HepG2 (cell line): ENCODE measurements around the gene ZC3H18. TPM values are rescaled to one million over a fixed set of nuclear protein-coding genes. Genes with fewer than 3 reads are reported as not detected.

Experiments used
- ARHGAP35 ChIP-seq: sonication (generic); formaldehyde crosslinking; IDR thresholded peaks from 2 replicates; pipeline ENCODE4 v1.9.0; 2022; ENCODE audit warnings: mild to moderate bottlenecking, inconsistent platforms, moderate library complexity, missing genetic modification reagents, borderline replicate concordance
- CBX5 ChIP-seq: sonication (generic); formaldehyde crosslinking; IDR thresholded peaks from 2 replicates; pipeline ENCODE4 v1.4.0; 2020; ENCODE audit warnings: missing genetic modification reagents, borderline replicate concordance
- CENPX ChIP-seq: sonication (generic); formaldehyde crosslinking; IDR thresholded peaks from 2 replicates; pipeline ENCODE4 v1.9.0; 2021; ENCODE audit warnings: mild to moderate bottlenecking, missing genetic modification reagents, moderate library complexity
- PHF8 ChIP-seq: sonication (generic); formaldehyde crosslinking; IDR thresholded peaks from 2 replicates; pipeline ENCODE4 v1.5.0; 2020; ENCODE audit warnings: missing genetic modification reagents
- RFX1 ChIP-seq: fragments of 450-650 bp; IDR thresholded peaks from 2 replicates; pipeline ENCODE4 v1.6.1; 2017
- ZFP37 ChIP-seq: sonication (generic); formaldehyde crosslinking; IDR thresholded peaks from 2 replicates; pipeline ENCODE4 v1.4.0; 2020; ENCODE audit warnings: missing genetic modification reagents, borderline replicate concordance
- ZNF251 ChIP-seq: sonication (generic); formaldehyde crosslinking; IDR thresholded peaks from 2 replicates; pipeline ENCODE4 v1.9.0; 2021; ENCODE audit warnings: mild to moderate bottlenecking, missing genetic modification reagents
- ZNF253 ChIP-seq: sonication (generic); formaldehyde crosslinking; IDR thresholded peaks from 2 replicates; pipeline ENCODE4 v1.8.0; 2022; ENCODE audit warnings: mild to moderate bottlenecking, missing genetic modification reagents, borderline replicate concordance
- ZNF530 ChIP-seq: sonication (generic); formaldehyde crosslinking; IDR thresholded peaks from 2 replicates; pipeline ENCODE4 v1.5.0; 2020; ENCODE audit warnings: low read depth, mild to moderate bottlenecking, missing genetic modification reagents
- ZNF567 ChIP-seq: sonication (generic); formaldehyde crosslinking; IDR thresholded peaks from 2 replicates; pipeline ENCODE4 v1.8.1; 2023; ENCODE audit warnings: mild to moderate bottlenecking, missing genetic modification reagents, borderline replicate concordance
- ZNF780A ChIP-seq: sonication (generic); formaldehyde crosslinking; IDR thresholded peaks from 2 replicates; pipeline ENCODE4 v1.8.0; 2022; ENCODE audit warnings: mild to moderate bottlenecking, missing genetic modification reagents, moderate library complexity
- ZNF781 ChIP-seq: sonication (generic); formaldehyde crosslinking; IDR thresholded peaks from 2 replicates; pipeline ENCODE4 v1.5.1; 2020; ENCODE audit warnings: borderline replicate concordance, mild to moderate bottlenecking, missing genetic modification reagents; ENCODE audit errors: not compliant biosample characterization
- polyA plus RNA-seq, 8 experiments: library from polyadenylated mRNA; depleted of rRNA in 3 of 8; stranded (reverse) in 7 of 8; unstranded in 1 of 8; fragments of >200 nt; fragmentation: Illumina TruSeq in 4 of 8; extraction: Trizol in 4 of 8; gene quantifications; 2 replicates each; pipeline versions ENCODE4 v1.2.1 to v1.2.3, GENCODE V29; 2011 to 2016; ENCODE audit warnings: low read depth in 4 of 8, missing spikeins in 1 of 8, mixed read lengths in 1 of 8; ENCODE audit not compliant: insufficient read depth in 1 of 8
- total RNA-seq, 5 experiments: library from RNA; depleted of rRNA; stranded (reverse); fragments of >200 nt; fragmentation: Illumina TruSeq; extraction: Trizol; gene quantifications; 2 replicates each; pipeline ENCODE4 v1.2.3, GENCODE V29; 2016; ENCODE audit warnings: low read depth in 1 of 5
- TF ChIP-seq, protein P1 (sequence below): sonication (generic); formaldehyde crosslinking; IDR thresholded peaks from 2 replicates; pipeline ENCODE4 v1.5.1; 2020; ENCODE audit warnings: mild to moderate bottlenecking, missing genetic modification reagents, borderline replicate concordance
- TF ChIP-seq, protein P2 (sequence below): sonication (generic); formaldehyde crosslinking; IDR thresholded peaks from 2 replicates; pipeline ENCODE4 v1.5.1; 2020; ENCODE audit warnings: missing genetic modification reagents, mild to moderate bottlenecking, borderline replicate concordance
- TF ChIP-seq, protein P3 (sequence below): sonication (generic); formaldehyde crosslinking; IDR thresholded peaks from 2 replicates; pipeline ENCODE4 v1.4.0; 2020; ENCODE audit warnings: missing genetic modification reagents
- TF ChIP-seq, protein P4 (sequence below): sonication (generic); formaldehyde crosslinking; IDR thresholded peaks from 2 replicates; pipeline ENCODE4 v1.5.1; 2020; ENCODE audit warnings: missing genetic modification reagents, mild to moderate bottlenecking, borderline replicate concordance

Gene ZC3H18
- total and polyA plus RNA-seq, 2 of the 13 experiments (the other 11 are each of a cell fraction or from before 2014, with no cell fraction given): 11.2 to 27.4 TPM

DNA sequence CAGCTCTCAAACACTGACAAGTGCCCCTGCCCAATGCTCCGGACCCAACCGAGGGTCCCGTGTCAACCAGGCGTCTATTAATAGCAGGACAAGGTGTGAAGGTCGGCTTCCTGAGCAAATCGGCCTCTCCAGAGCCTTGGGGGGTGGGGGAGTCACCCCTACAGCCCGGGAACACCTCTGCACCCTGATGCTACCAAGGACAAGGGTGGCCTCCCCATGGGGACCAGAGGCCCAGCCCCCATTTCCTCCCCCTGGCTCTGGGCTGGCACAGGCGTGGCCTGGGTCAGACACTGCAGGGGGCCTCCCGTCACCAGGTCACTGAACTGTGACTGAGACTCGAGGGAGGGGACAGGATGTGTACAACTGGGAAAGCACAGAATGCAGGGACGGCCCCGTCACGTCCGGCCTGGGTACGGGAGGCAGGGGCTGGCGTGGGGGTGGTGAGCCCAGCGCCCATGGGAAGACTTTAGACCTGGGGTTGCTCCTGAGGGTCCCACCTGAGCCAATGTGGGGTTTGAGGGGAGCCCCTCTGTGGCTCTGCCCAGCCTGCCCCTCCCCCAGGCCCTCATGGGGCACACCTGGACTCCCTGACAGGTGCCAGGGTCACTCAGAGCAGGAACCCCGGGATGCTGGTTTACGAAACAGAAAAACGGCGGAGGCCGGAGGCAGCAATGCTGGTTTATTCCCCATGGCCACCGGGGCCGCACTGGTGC is 81.2 kb downstream of the ZC3H18 start (continued):
- TF ChIP-seq, protein P1, sequence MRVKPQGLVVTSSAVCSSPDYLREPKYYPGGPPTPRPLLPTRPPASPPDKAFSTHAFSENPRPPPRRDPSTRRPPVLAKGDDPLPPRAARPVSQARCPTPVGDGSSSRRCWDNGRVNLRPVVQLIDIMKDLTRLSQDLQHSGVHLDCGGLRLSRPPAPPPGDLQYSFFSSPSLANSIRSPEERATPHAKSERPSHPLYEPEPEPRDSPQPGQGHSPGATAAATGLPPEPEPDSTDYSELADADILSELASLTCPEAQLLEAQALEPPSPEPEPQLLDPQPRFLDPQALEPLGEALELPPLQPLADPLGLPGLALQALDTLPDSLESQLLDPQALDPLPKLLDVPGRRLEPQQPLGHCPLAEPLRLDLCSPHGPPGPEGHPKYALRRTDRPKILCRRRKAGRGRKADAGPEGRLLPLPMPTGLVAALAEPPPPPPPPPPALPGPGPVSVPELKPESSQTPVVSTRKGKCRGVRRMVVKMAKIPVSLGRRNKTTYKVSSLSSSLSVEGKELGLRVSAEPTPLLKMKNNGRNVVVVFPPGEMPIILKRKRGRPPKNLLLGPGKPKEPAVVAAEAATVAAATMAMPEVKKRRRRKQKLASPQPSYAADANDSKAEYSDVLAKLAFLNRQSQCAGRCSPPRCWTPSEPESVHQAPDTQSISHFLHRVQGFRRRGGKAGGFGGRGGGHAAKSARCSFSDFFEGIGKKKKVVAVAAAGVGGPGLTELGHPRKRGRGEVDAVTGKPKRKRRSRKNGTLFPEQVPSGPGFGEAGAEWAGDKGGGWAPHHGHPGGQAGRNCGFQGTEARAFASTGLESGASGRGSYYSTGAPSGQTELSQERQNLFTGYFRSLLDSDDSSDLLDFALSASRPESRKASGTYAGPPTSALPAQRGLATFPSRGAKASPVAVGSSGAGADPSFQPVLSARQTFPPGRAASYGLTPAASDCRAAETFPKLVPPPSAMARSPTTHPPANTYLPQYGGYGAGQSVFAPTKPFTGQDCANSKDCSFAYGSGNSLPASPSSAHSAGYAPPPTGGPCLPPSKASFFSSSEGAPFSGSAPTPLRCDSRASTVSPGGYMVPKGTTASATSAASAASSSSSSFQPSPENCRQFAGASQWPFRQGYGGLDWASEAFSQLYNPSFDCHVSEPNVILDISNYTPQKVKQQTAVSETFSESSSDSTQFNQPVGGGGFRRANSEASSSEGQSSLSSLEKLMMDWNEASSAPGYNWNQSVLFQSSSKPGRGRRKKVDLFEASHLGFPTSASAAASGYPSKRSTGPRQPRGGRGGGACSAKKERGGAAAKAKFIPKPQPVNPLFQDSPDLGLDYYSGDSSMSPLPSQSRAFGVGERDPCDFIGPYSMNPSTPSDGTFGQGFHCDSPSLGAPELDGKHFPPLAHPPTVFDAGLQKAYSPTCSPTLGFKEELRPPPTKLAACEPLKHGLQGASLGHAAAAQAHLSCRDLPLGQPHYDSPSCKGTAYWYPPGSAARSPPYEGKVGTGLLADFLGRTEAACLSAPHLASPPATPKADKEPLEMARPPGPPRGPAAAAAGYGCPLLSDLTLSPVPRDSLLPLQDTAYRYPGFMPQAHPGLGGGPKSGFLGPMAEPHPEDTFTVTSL: peak; percentile 65; the same call in 1 of the 2 replicates
- TF ChIP-seq, protein P2, sequence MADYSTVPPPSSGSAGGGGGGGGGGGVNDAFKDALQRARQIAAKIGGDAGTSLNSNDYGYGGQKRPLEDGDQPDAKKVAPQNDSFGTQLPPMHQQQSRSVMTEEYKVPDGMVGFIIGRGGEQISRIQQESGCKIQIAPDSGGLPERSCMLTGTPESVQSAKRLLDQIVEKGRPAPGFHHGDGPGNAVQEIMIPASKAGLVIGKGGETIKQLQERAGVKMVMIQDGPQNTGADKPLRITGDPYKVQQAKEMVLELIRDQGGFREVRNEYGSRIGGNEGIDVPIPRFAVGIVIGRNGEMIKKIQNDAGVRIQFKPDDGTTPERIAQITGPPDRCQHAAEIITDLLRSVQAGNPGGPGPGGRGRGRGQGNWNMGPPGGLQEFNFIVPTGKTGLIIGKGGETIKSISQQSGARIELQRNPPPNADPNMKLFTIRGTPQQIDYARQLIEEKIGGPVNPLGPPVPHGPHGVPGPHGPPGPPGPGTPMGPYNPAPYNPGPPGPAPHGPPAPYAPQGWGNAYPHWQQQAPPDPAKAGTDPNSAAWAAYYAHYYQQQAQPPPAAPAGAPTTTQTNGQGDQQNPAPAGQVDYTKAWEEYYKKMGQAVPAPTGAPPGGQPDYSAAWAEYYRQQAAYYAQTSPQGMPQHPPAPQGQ (CRISPR knock-in tag): 0 out of 2 replicates have a peak, but pooled peaks have one; percentile 22
- TF ChIP-seq ZNF253 (CRISPR knock-in tag) (peak; percentile 71; the same call in 1 of the 2 replicates), CBX5 (peak; percentile 22; the same call in 1 of the 2 replicates), ARHGAP35 (CRISPR knock-in tag) (peak; percentile 96), ZNF780A (CRISPR knock-in tag) (no peak), ZNF530 (CRISPR knock-in tag) (no peak), CENPX (no peak), ZNF251 (CRISPR knock-in tag) (no peak), ZFP37 (CRISPR knock-in tag) (no peak), ZNF567 (CRISPR knock-in tag) (peak; percentile 92), PHF8 (CRISPR knock-in tag) (no peak), RFX1 (no peak), ZNF781 (CRISPR knock-in tag) (peak; percentile 30)
- TF ChIP-seq, protein P3, sequence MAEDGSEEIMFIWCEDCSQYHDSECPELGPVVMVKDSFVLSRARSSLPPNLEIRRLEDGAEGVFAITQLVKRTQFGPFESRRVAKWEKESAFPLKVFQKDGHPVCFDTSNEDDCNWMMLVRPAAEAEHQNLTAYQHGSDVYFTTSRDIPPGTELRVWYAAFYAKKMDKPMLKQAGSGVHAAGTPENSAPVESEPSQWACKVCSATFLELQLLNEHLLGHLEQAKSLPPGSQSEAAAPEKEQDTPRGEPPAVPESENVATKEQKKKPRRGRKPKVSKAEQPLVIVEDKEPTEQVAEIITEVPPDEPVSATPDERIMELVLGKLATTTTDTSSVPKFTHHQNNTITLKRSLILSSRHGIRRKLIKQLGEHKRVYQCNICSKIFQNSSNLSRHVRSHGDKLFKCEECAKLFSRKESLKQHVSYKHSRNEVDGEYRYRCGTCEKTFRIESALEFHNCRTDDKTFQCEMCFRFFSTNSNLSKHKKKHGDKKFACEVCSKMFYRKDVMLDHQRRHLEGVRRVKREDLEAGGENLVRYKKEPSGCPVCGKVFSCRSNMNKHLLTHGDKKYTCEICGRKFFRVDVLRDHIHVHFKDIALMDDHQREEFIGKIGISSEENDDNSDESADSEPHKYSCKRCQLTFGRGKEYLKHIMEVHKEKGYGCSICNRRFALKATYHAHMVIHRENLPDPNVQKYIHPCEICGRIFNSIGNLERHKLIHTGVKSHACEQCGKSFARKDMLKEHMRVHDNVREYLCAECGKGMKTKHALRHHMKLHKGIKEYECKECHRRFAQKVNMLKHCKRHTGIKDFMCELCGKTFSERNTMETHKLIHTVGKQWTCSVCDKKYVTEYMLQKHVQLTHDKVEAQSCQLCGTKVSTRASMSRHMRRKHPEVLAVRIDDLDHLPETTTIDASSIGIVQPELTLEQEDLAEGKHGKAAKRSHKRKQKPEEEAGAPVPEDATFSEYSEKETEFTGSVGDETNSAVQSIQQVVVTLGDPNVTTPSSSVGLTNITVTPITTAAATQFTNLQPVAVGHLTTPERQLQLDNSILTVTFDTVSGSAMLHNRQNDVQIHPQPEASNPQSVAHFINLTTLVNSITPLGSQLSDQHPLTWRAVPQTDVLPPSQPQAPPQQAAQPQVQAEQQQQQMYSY (CRISPR knock-in tag): no peak; the same call in 1 of the 2 replicates
- TF ChIP-seq, protein P4, sequence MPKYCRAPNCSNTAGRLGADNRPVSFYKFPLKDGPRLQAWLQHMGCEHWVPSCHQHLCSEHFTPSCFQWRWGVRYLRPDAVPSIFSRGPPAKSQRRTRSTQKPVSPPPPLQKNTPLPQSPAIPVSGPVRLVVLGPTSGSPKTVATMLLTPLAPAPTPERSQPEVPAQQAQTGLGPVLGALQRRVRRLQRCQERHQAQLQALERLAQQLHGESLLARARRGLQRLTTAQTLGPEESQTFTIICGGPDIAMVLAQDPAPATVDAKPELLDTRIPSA (CRISPR knock-in tag): no peak
